Thyroid gland (tissue), 4 donors: ENCODE measurements around the gene PALS1. TPM values are rescaled to one million over a fixed set of nuclear protein-coding genes. Genes with fewer than 3 reads are reported as not detected.
"Not testable (repeated sequence)": the region's sequence is repeated elsewhere in the genome, so short reads cannot be mapped to it uniquely, and the experiment has no call there.

Experiments
- DNase-seq, 2 donors: peaks; one replicate each; pipeline ENCODE4 v3.0.0-alpha.2; 2019
- H3K27ac ChIP-seq, 3 donors: fragments of 200-600 bp; sonication (generic); 1 replicate in 2 of 3; 2 replicates in 1 of 3; pipeline ENCODE4 v1.5.1; 2016 to 2019; ENCODE audit warnings: mild to moderate bottlenecking in 1 of 3, moderate library complexity in 1 of 3
- H3K27me3 ChIP-seq: fragments of 200-600 bp; sonication (generic); one replicate; pipeline ENCODE4 v1.5.1; 2019
- H3K36me3 ChIP-seq, 2 donors: fragments of 200-600 bp; sonication (generic); one replicate each; pipeline ENCODE4 v1.5.1; 2016 to 2019
- H3K4me1 ChIP-seq, 2 donors: fragments of 200-600 bp; sonication (generic); one replicate each; pipeline ENCODE4 v1.5.1; 2017 to 2019
- H3K4me3 ChIP-seq, 3 donors: fragments of 200-600 bp; sonication (generic); replicated peaks in 1 of 3; 1 replicate in 2 of 3; 2 replicates in 1 of 3; pipeline ENCODE4 v1.5.1; 2016; ENCODE audit warnings: mild to moderate bottlenecking in 1 of 3
- H3K9me3 ChIP-seq: fragments of 200-600 bp; sonication (generic); one replicate; pipeline ENCODE4 v1.5.1; 2017
- POLR2A ChIP-seq, 2 donors: fragments of 450-650 bp; IDR thresholded peaks; one replicate each; pipeline ENCODE4 v1.6.1; 2017; ENCODE audit warnings: antibody characterized with exemption in 2 of 2, mild to moderate bottlenecking in 2 of 2, moderate library complexity in 1 of 2
- WGBS, 2 donors: methylation state at CpG; one replicate each; pipeline ENCODE4 v1.1.5; 2017; 5-methylcytosine and 5-hydroxymethylcytosine counted together
- intact Hi-C: fragments of 100-400 bp; cut with DNase I; formaldehyde crosslinking; loops from one replicate; pipeline ENCODE4 v1.15.1; 2023
- total RNA-seq, 4 donors: library from RNA; depleted of rRNA; stranded (reverse); fragments of >200 nt; gene quantifications; one replicate each; pipeline ENCODE4 v1.2.3, GENCODE V29; 2016
- TF ChIP-seq, protein P1 (sequence below), 6 experiments: fragments of 200-600 bp in 3 of 6; fragments of 450-650 bp in 3 of 6; sonication (generic) in 3 of 6; IDR thresholded peaks; one replicate each; pipeline ENCODE4 v1.5.1; 2016 to 2019; ENCODE audit warnings: antibody characterized with exemption in 6 of 6, mild to moderate bottlenecking in 2 of 6, inconsistent platforms in 1 of 6, moderate library complexity in 1 of 6

The PALS1 gene
- total RNA-seq, 4 donors from 2014 or later = 62.6 to 88.4 (median 77.5) TPM

DNA sequence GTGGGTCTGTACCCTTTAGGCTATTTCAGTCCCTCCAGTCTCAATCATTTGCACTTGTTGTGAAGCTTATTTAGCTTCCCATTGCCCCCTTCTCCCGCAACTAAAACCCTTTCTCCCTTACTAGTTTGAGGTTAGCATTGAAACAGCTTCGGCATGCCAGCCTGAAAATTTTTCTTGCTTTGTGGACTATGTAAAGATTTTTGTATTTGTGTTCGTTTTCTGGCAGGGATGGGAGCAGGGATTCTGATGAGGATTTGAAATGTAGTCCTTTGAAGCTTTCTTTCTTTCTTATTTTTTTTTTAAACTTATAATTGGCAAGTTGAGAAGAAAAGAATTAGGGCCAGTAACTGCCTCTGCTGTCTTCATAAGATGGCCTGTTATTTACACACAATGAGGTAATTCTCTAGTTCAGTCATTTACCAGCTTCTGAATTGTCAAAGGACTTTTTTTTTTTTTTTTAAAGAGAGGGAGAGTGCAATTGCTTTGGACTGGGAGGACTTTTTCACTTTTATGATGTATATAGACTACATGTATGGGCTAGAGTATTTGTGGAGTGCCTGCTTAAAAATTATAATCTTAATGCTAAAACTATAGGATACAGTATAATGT is 29.0 kb downstream of the PALS1 start:
- Histone ChIP-seq H3K27ac (peak overlapping the region; percentile 3 to 67 (median 6)), H3K9me3 (no peaks in the 10 kb centered on the region), H3K4me3 (no peak overlapping the region), H3K27me3 (no peaks in the 10 kb centered on the region), H3K4me1 (peaks cover 25 to 32% of the 10 kb centered on the region in 2 donors), H3K36me3 (no peaks in the 10 kb centered on the region)
- TF ChIP-seq POLR2A (IDR thresholded peaks at IDR 0.05) = no peak
- TF ChIP-seq, protein P1, sequence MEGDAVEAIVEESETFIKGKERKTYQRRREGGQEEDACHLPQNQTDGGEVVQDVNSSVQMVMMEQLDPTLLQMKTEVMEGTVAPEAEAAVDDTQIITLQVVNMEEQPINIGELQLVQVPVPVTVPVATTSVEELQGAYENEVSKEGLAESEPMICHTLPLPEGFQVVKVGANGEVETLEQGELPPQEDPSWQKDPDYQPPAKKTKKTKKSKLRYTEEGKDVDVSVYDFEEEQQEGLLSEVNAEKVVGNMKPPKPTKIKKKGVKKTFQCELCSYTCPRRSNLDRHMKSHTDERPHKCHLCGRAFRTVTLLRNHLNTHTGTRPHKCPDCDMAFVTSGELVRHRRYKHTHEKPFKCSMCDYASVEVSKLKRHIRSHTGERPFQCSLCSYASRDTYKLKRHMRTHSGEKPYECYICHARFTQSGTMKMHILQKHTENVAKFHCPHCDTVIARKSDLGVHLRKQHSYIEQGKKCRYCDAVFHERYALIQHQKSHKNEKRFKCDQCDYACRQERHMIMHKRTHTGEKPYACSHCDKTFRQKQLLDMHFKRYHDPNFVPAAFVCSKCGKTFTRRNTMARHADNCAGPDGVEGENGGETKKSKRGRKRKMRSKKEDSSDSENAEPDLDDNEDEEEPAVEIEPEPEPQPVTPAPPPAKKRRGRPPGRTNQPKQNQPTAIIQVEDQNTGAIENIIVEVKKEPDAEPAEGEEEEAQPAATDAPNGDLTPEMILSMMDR (IDR thresholded peaks at IDR 0.05) = no peak
- intact Hi-C loops = no loop called here
- no peak for DNase-seq
- WGBS, 2 donors = 52 to 55% methylated on average over 3 of the region's 3 CpGs

GRCh38 chr14:67270933-67271332 is 29.7 kb downstream of the PALS1 start:
- TF ChIP-seq, protein P1 (IDR thresholded peaks at IDR 0.05) = no peak
- TF ChIP-seq POLR2A (IDR thresholded peaks at IDR 0.05) = no peak
- peak overlapping the region; percentile 3 to 67 (median 6) for H3K27ac ChIP-seq
- intact Hi-C loops = no loop called here
- peaks cover 25 to 32% of the 10 kb centered on the region in 2 donors for H3K4me1 ChIP-seq
- no peaks in the 10 kb centered on the region for H3K36me3 ChIP-seq
- no peak for DNase-seq
- WGBS, 2 donors = 90 to 96% methylated on average over 3 of the region's 3 CpGs
- no peaks in the 10 kb centered on the region for H3K9me3 ChIP-seq
- no peak overlapping the region for H3K4me3 ChIP-seq
- no peaks in the 10 kb centered on the region for H3K27me3 ChIP-seq

GRCh38 chr14:67273281-67273680 is 32.0 kb downstream of the PALS1 start:
- H3K36me3 ChIP-seq = not testable (repeated sequence)
- H3K4me1 ChIP-seq = peaks cover 28 to 38% of the 10 kb centered on the region in 2 donors

DNA sequence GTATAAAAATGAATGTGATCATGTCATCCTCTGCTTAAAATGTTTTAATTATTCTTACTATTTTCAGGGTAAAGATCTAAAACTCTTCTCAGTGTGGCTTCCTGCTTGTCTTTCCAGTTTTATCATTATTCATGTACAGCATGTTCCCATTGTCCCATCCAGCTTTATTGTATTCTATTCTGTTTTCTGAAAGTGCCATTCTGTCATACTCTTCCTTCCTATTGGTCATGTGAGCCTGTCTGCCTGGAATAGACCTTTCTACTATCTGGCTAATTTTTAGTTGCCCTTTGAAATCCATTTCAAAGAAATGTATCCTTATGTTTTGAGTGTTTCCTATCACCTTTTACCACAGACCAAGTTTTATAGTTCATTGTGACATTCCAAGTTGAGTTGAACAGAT is 34.9 kb downstream of the PALS1 start:
- intact Hi-C loops = no loop called here
- peaks cover 13 to 18% of the 10 kb centered on the region in 2 donors for H3K4me1 ChIP-seq
- no peak overlapping the region for H3K4me3 ChIP-seq
- H3K27me3 ChIP-seq = no peaks in the 10 kb centered on the region
- TF ChIP-seq POLR2A (IDR thresholded peaks at IDR 0.05) = no peak
- TF ChIP-seq, protein P1 (IDR thresholded peaks at IDR 0.05) = no peak
- no peaks in the 10 kb centered on the region for H3K36me3 ChIP-seq
- no peak overlapping the region for H3K27ac ChIP-seq
- DNase-seq = no peak
- no peaks in the 10 kb centered on the region for H3K9me3 ChIP-seq

More at GRCh38 chr14:67273281-67273680, 32.0 kb downstream of the PALS1 start:
- H3K27ac ChIP-seq, H3K4me3 ChIP-seq, H3K9me3 ChIP-seq, DNase-seq, H3K27me3 ChIP-seq, intact Hi-C loops: not testable (repeated sequence)
- 98 to 100% methylated on average over 3 of the region's 3 CpGs for WGBS, 2 donors

GRCh38 chr14:67280506-67280905 is 39.3 kb downstream of the PALS1 start:
- no peak for DNase-seq
- no peaks in the 10 kb centered on the region for H3K36me3 ChIP-seq
- no peaks in the 10 kb centered on the region for H3K9me3 ChIP-seq
- H3K4me3 ChIP-seq = no peak overlapping the region
- no peak for TF ChIP-seq POLR2A (IDR thresholded peaks at IDR 0.05)
- TF ChIP-seq, protein P1 (IDR thresholded peaks at IDR 0.05) = no peak
- H3K4me1 ChIP-seq = peaks cover 19 to 25% of the 10 kb centered on the region in 2 donors
- no peaks in the 10 kb centered on the region for H3K27me3 ChIP-seq
- no peak overlapping the region for H3K27ac ChIP-seq
- 97 to 98% methylated on average over 2 of the region's 2 CpGs for WGBS, 2 donors
- intact Hi-C loops = no loop called here
